Glomerular visceral epithelial cell (primary cell): Measurements from ENCODE around the gene C10orf67.
"Not testable (repeated sequence)": the region's sequence is repeated elsewhere in the genome, so short reads cannot be mapped to it uniquely, and the experiment has no call there.

Experiments used
- DNase-seq: peaks from one replicate; pipeline ENCODE4 v3.0.0-alpha.2; 2016; ENCODE audit errors: extremely low spot score

The C10orf67 gene

GRCh38 chr10:23344241-23344841 is at the start of gene C10orf67:
Gene C10orf67, minus strand, starts transcription at chr10:23344797. Its CDS starts 23 bp downstream, at chr10:23344774.
- peak; percentile 52 for DNase-seq

- DNase-seq = no peak
Measured at GRCh38 chr10:23391821-23392220, 47.2 kb upstream of the C10orf67 start.

GRCh38 chr10:23390809-23391208 is 46.2 kb upstream of the C10orf67 start:
- DNase-seq = no peak

- not testable (repeated sequence) for DNase-seq
Measured at GRCh38 chr10:23390408-23390807, 45.8 kb upstream of the C10orf67 start.

- not testable (repeated sequence) for DNase-seq
Measured at GRCh38 chr10:23387516-23387915, 42.9 kb upstream of the C10orf67 start.

- DNase-seq = no peak
Measured at GRCh38 chr10:23386052-23386451, 41.5 kb upstream of the C10orf67 start.

- no peak for DNase-seq
Measured at GRCh38 chr10:23384364-23384763, 39.8 kb upstream of the C10orf67 start.

GRCh38 chr10:23383637-23384036 is 39.0 kb upstream of the C10orf67 start:
- DNase-seq = no peak

- no peak for DNase-seq
Measured at GRCh38 chr10:23381298-23382040, 36.9 kb upstream of the C10orf67 start.

GRCh38 chr10:23379686-23380085 is 35.1 kb upstream of the C10orf67 start:
- DNase-seq = no peak

GRCh38 chr10:23376229-23376655 is 31.6 kb upstream of the C10orf67 start:
- no peak for DNase-seq

GRCh38 chr10:23375366-23375765 is 30.8 kb upstream of the C10orf67 start:
- no peak for DNase-seq

- no peak for DNase-seq
Measured at GRCh38 chr10:23373156-23373555, 28.6 kb upstream of the C10orf67 start.

- no peak for DNase-seq
Measured at GRCh38 chr10:23371073-23371472, 26.5 kb upstream of the C10orf67 start.

GRCh38 chr10:23370106-23370505 is 25.5 kb upstream of the C10orf67 start:
- peak; percentile 17 for DNase-seq

- peak; percentile 20 for DNase-seq
Measured at GRCh38 chr10:23368816-23369640, 24.4 kb upstream of the C10orf67 start.

GRCh38 chr10:23367896-23368595 is 23.4 kb upstream of the C10orf67 start:
- DNase-seq = peak; percentile 29

- DNase-seq = peak; percentile 47
Measured at GRCh38 chr10:23365417-23366030, 20.9 kb upstream of the C10orf67 start.

GRCh38 chr10:23364378-23364777 is 19.8 kb upstream of the C10orf67 start:
- DNase-seq = no peak

GRCh38 chr10:23363793-23364135 is 19.2 kb upstream of the C10orf67 start:
- DNase-seq = no peak
